ENCODE data around the gene PPP2R3B. TPM values are rescaled to one million over a fixed set of nuclear protein-coding genes. Genes with fewer than 3 reads are reported as not detected.

PPP2R3B gene
- total RNA-seq, 1 donor from 2014 or later: 30.3 TPM

GRCh38 chrX:345020-345925 is 41.4 kb downstream of the PPP2R3B start:
- Mint-ChIP-seq H3K27ac (no peak overlapping the region), H3K4me1 (peaks cover 12% of the 10 kb centered on the region), H3K4me3 (no peak overlapping the region), H3K9me3 (peaks cover 14% of the 10 kb centered on the region), H3K27me3 (ENCODE audit: insufficient read depth, low read depth) (peaks cover 4% of the 10 kb centered on the region), H3K36me3 (peaks cover 35% of the 10 kb centered on the region)
- no peak overlapping the region for H3K4me2 ChIP-seq
- no peaks in the 10 kb centered on the region for H3F3A ChIP-seq (ENCODE audit: low read depth)
- no peak overlapping the region for H3K9ac ChIP-seq
- H3K4me3 ChIP-seq: no peak overlapping the region
- peaks cover 7% of the 10 kb centered on the region for H3K79me2 ChIP-seq (ENCODE audit: low read depth)
- no peaks in the 10 kb centered on the region for H3K9me3 ChIP-seq (ENCODE audit: low read depth)
- no peak overlapping the region for H3K27ac ChIP-seq
- H3K4me1 ChIP-seq: no peaks in the 10 kb centered on the region
- H3K27me3 ChIP-seq: no peaks in the 10 kb centered on the region
- H3K36me3 ChIP-seq: no peaks in the 10 kb centered on the region
- H4K20me1 ChIP-seq (ENCODE audit: low read depth): peaks cover 2% of the 10 kb centered on the region
- no peak for DNase-seq (ENCODE audit: low spot score)
- H2AFZ ChIP-seq (replicated peaks): no peak overlapping the region
- TF ChIP-seq CTCF (IDR thresholded peaks at IDR 0.05) (no peak), EZH2phosphoT487 (IDR thresholded peaks at IDR 0.05) (no peak)

DNA sequence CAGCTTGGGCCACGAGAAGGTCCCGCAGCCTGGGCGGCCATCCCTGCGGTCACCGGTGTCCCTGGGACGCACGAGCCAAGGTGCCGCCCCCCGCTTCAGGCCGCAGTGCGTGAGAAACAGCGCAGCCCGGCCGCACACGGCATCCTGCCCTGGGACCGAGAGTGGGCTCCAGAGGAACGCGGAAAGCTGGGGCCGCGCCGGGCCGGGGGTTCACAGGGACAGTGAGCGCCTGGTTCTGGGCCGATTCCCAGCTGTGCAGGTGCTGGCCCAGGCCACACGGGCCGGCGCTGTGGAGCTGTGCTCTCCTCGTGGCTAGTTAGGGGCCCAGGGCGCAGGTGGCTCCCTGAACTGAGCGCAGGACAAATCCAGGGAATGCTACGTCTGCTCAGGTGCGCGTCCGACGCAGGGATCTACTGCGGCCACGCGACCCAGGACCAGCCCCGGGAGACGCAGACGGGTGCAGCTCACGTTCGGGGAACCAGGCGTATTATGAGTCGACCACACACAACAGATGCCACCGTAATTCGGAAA is 42.3 kb downstream of the PPP2R3B start:
- H3K4me1 ChIP-seq: no peaks in the 10 kb centered on the region
- no peaks in the 10 kb centered on the region for H3F3A ChIP-seq (ENCODE audit: low read depth)
- no peak overlapping the region for H3K4me3 Mint-ChIP-seq
- no peak overlapping the region for H3K27ac Mint-ChIP-seq
- H4K20me1 ChIP-seq (ENCODE audit: low read depth): peaks cover 2% of the 10 kb centered on the region
- peaks cover 7% of the 10 kb centered on the region for H3K79me2 ChIP-seq (ENCODE audit: low read depth)
- H3K4me3 ChIP-seq: no peak overlapping the region
- H3K27ac ChIP-seq: no peak overlapping the region
- no peak overlapping the region for H2AFZ ChIP-seq (replicated peaks)
- no peaks in the 10 kb centered on the region for H3K9me3 ChIP-seq (ENCODE audit: low read depth)
- H3K27me3 Mint-ChIP-seq (ENCODE audit: insufficient read depth, low read depth): peaks cover 2% of the 10 kb centered on the region
- DNase-seq (ENCODE audit: low spot score): no peak
- no peaks in the 10 kb centered on the region for H3K27me3 ChIP-seq
- H3K4me1 Mint-ChIP-seq: peaks cover 5% of the 10 kb centered on the region
- no peak for TF ChIP-seq EZH2 (IDR thresholded peaks at IDR 0.05)
- TF ChIP-seq EZH2phosphoT487 (IDR thresholded peaks at IDR 0.05): no peak
- TF ChIP-seq CTCF (IDR thresholded peaks at IDR 0.05): no peak
- no peak overlapping the region for H3K9ac ChIP-seq
- peaks cover 28% of the 10 kb centered on the region for H3K36me3 Mint-ChIP-seq
- H3K4me2 ChIP-seq: no peak overlapping the region
- H3K9me3 Mint-ChIP-seq: peaks cover 14% of the 10 kb centered on the region
- no peaks in the 10 kb centered on the region for H3K36me3 ChIP-seq

- Histone ChIP-seq H4K20me1 (ENCODE audit: low read depth) (no peaks in the 10 kb centered on the region), H3K36me3 (no peaks in the 10 kb centered on the region), H3K27me3 (no peaks in the 10 kb centered on the region), H2AFZ (replicated peaks) (no peak overlapping the region), H3F3A (ENCODE audit: low read depth) (no peaks in the 10 kb centered on the region), H3K4me1 (no peaks in the 10 kb centered on the region), H3K4me3 (no peak overlapping the region), H3K9me3 (ENCODE audit: low read depth) (no peaks in the 10 kb centered on the region), H3K4me2 (no peak overlapping the region), H3K27ac (no peak overlapping the region), H3K9ac (no peak overlapping the region), H3K79me2 (ENCODE audit: low read depth) (no peaks in the 10 kb centered on the region)
- peaks cover 33% of the 10 kb centered on the region for H3K36me3 Mint-ChIP-seq
- H3K4me3 Mint-ChIP-seq: no peak overlapping the region
- H3K27me3 Mint-ChIP-seq (ENCODE audit: insufficient read depth, low read depth): peaks cover 4% of the 10 kb centered on the region
- TF ChIP-seq EZH2 (IDR thresholded peaks at IDR 0.05): no peak
- no peak for TF ChIP-seq CTCF (IDR thresholded peaks at IDR 0.05)
- no peak for TF ChIP-seq EZH2phosphoT487 (IDR thresholded peaks at IDR 0.05)
- DNase-seq (ENCODE audit: low spot score): no peak
- H3K27ac Mint-ChIP-seq: no peak overlapping the region
- peaks cover 28% of the 10 kb centered on the region for H3K9me3 Mint-ChIP-seq
- H3K4me1 Mint-ChIP-seq: no peaks in the 10 kb centered on the region
These were observed 45.1 kb downstream of the PPP2R3B start for GRCh38 chrX:341541-342101.
